CD14-positive monocyte (primary cell): ENCODE data around the gene ZNF385B. TPM values are rescaled to one million over a fixed set of nuclear protein-coding genes. Genes with fewer than 3 reads are reported as not detected.

Experiments used
- DNase-seq, 3 donors: peaks; one replicate each; pipeline ENCODE4 v3.0.0-alpha.2; 2011 to 2022
- H2AFZ ChIP-seq: 2 replicates; pipeline ENCODE4 v1.6.0; 2012; ENCODE audit warnings: mild to moderate bottlenecking, low read depth, low read length, inconsistent platforms; ENCODE audit not compliant: insufficient read depth, poor library complexity, severe bottlenecking
- H3K27ac ChIP-seq, 2 donors: 1 replicate in 1 of 2; 2 replicates in 1 of 2; pipeline ENCODE4 v1.5.1; 2012 to 2013; ENCODE audit warnings: low read length in 2 of 2, control low read depth in 1 of 2, inconsistent platforms in 1 of 2, low read depth in 1 of 2, mild to moderate bottlenecking in 1 of 2
- H3K27me3 ChIP-seq, 2 donors: one replicate each; pipeline versions ENCODE4 v1.6.0 to v1.6.1; 2011 to 2013; ENCODE audit warnings: low read length in 2 of 2; ENCODE audit not compliant: control insufficient read depth in 2 of 2, insufficient read depth in 2 of 2
- H3K36me3 ChIP-seq, 2 donors: replicated peaks in 1 of 2; 1 replicate in 1 of 2; 2 replicates in 1 of 2; pipeline versions ENCODE4 v1.5.1 to v1.6.1; 2012 to 2013; ENCODE audit warnings: low read length in 2 of 2, control low read depth in 1 of 2, inconsistent platforms in 1 of 2, mild to moderate bottlenecking in 1 of 2; ENCODE audit not compliant: insufficient read depth in 2 of 2, control insufficient read depth in 1 of 2
- H3K4me1 ChIP-seq, 2 donors: 1 replicate in 1 of 2; 2 replicates in 1 of 2; pipeline versions ENCODE4 v1.5.1 to v1.6.1; 2012 to 2013; ENCODE audit warnings: low read length in 2 of 2, control low read depth in 1 of 2, inconsistent platforms in 1 of 2, mild to moderate bottlenecking in 1 of 2, moderate library complexity in 1 of 2; ENCODE audit not compliant: insufficient read depth in 2 of 2, control insufficient read depth in 1 of 2
- H3K4me2 ChIP-seq: replicated peaks from 2 replicates; pipeline ENCODE3; 2012; ENCODE audit warnings: low read length, moderate library complexity, mild to moderate bottlenecking; ENCODE audit not compliant: poor library complexity, severe bottlenecking; ENCODE audit errors: extremely low read depth
- H3K4me3 ChIP-seq, 3 experiments: fragments of 200-600 bp in 1 of 3; sonication (generic) in 1 of 3; replicated peaks in 1 of 3; 1 replicate in 2 of 3; 2 replicates in 1 of 3; pipeline ENCODE4 v1.5.1; 2011 to 2013; ENCODE audit warnings: low read length in 3 of 3, mild to moderate bottlenecking in 3 of 3, control low read depth in 2 of 3, low read depth in 2 of 3, inconsistent platforms in 1 of 3, moderate library complexity in 1 of 3
- H3K79me2 ChIP-seq: 2 replicates; pipeline ENCODE4 v1.6.0; 2012; ENCODE audit warnings: mild to moderate bottlenecking, control low read depth, inconsistent platforms, low read length, moderate library complexity; ENCODE audit not compliant: insufficient read depth
- H3K9ac ChIP-seq: 2 replicates; pipeline ENCODE4 v1.6.0; 2017; ENCODE audit warnings: low read length, mild to moderate bottlenecking; ENCODE audit not compliant: insufficient read depth, poor library complexity, severe bottlenecking
- H3K9me3 ChIP-seq, 2 donors: replicated peaks in 1 of 2; 1 replicate in 1 of 2; 2 replicates in 1 of 2; pipeline versions ENCODE4 v1.5.1 to v1.6.1; 2012 to 2013; ENCODE audit warnings: low read length in 2 of 2, control low read depth in 1 of 2; ENCODE audit not compliant: control insufficient read depth in 1 of 2, insufficient read depth in 1 of 2
- H4K20me1 ChIP-seq: 2 replicates; pipeline ENCODE4 v1.6.0; 2012; ENCODE audit warnings: mild to moderate bottlenecking, low read length, control low read depth, moderate library complexity; ENCODE audit not compliant: insufficient read depth
- H3K27ac Mint-ChIP-seq, 7 donors: one replicate each; pipeline ENCODE4 v1.8.0; 2020; ENCODE audit warnings: mild to moderate bottlenecking in 7 of 7, mixed read lengths in 7 of 7, moderate library complexity in 6 of 7, inconsistent platforms in 2 of 7
- H3K27me3 Mint-ChIP-seq, 3 donors: one replicate each; pipeline ENCODE4 v1.8.0; 2021 to 2022; ENCODE audit warnings: low read depth in 3 of 3, mild to moderate bottlenecking in 3 of 3, mixed read lengths in 3 of 3, moderate library complexity in 3 of 3, inconsistent platforms in 1 of 3
- H3K36me3 Mint-ChIP-seq, 2 donors: one replicate each; pipeline ENCODE4 v1.8.0; 2020; ENCODE audit warnings: mixed read lengths in 2 of 2, inconsistent platforms in 1 of 2, mild to moderate bottlenecking in 1 of 2
- H3K4me1 Mint-ChIP-seq: one replicate; pipeline ENCODE4 v1.8.0; 2020; ENCODE audit warnings: mild to moderate bottlenecking, mixed read lengths
- H3K4me3 Mint-ChIP-seq, 2 donors: one replicate each; pipeline ENCODE4 v1.8.0; 2020; ENCODE audit warnings: mild to moderate bottlenecking in 2 of 2, mixed read lengths in 2 of 2, moderate library complexity in 1 of 2
- H3K9me3 Mint-ChIP-seq, 7 donors: one replicate each; pipeline ENCODE4 v1.8.0; 2020 to 2022; ENCODE audit warnings: mixed read lengths in 7 of 7, mild to moderate bottlenecking in 6 of 7, moderate library complexity in 6 of 7, inconsistent platforms in 2 of 7
- WGBS: methylation state at CpG from one replicate; pipeline ENCODE4 v1.1.5; 2013; ENCODE audit warnings: missing lambda C conversion rate; ENCODE audit not compliant: insufficient coverage; 5-methylcytosine and 5-hydroxymethylcytosine counted together
- intact Hi-C, 2 donors: fragments of 100-400 bp; cut with micrococcal nuclease; formaldehyde crosslinking; loops; one replicate each; pipeline versions ENCODE4 v1.15.0 to v1.15.1; 2023
- polyA plus RNA-seq, 3 donors: library from polyadenylated mRNA; depleted of rRNA in 1 of 3; unstranded in 2 of 3; stranded (reverse) in 1 of 3; fragments of 300-500 nt in 2 of 3; fragments of >200 nt in 1 of 3; fragmentation: Illumina TruSeq in 2 of 3; gene quantifications; 1 replicate in 2 of 3; 2 replicates in 1 of 3; pipeline ENCODE4 v1.2.3, GENCODE V29; 2012 to 2021
- TF ChIP-seq, protein P1 (sequence below): fragments of 200-600 bp; IDR thresholded peaks from one replicate; pipeline ENCODE4 v1.8.0; 2022; ENCODE audit warnings: antibody characterized with exemption, mild to moderate bottlenecking

The ZNF385B gene
- polyA plus RNA-seq, 3 donors: not detected

DNA sequence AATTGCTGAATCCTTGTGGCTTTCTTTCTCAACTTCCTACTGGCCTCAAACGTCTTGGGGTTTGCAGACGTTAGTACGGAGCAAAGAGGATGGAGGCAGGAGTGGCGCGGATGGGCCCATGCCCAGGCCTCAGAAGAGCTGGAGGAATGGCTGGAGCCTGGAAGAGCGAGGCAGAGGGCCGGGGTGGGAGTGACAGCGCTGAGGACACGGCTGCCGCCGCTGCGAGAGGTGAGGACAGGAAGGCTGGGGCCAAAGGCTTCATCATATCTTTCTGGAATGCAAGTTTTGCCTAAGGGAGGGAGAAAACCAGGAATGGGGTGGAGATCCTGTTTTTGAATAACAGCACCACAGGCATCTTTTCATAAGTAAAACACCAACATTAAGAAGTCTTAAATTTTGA, 418.2 kb downstream of the ZNF385B start:
- no peaks in the 10 kb centered on the region for H3K9me3 ChIP-seq
- no peaks in the 10 kb centered on the region for H3K36me3 Mint-ChIP-seq
- peaks cover 10 to 12% of the 10 kb centered on the region in 2 donors for H3K4me1 ChIP-seq
- H3K27me3 Mint-ChIP-seq: peaks cover 0 to 2% (median 1%) of the 10 kb centered on the region in 3 donors
- H3K27ac Mint-ChIP-seq: peak overlapping the region in 3 of 7 donors; percentile 33 to 69 (median 58)
- H3K27ac ChIP-seq: no peak overlapping the region
- peak overlapping the region; percentile 54 for H3K4me2 ChIP-seq
- TF ChIP-seq, protein P1, sequence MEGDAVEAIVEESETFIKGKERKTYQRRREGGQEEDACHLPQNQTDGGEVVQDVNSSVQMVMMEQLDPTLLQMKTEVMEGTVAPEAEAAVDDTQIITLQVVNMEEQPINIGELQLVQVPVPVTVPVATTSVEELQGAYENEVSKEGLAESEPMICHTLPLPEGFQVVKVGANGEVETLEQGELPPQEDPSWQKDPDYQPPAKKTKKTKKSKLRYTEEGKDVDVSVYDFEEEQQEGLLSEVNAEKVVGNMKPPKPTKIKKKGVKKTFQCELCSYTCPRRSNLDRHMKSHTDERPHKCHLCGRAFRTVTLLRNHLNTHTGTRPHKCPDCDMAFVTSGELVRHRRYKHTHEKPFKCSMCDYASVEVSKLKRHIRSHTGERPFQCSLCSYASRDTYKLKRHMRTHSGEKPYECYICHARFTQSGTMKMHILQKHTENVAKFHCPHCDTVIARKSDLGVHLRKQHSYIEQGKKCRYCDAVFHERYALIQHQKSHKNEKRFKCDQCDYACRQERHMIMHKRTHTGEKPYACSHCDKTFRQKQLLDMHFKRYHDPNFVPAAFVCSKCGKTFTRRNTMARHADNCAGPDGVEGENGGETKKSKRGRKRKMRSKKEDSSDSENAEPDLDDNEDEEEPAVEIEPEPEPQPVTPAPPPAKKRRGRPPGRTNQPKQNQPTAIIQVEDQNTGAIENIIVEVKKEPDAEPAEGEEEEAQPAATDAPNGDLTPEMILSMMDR: no peak
- no peak overlapping the region for H3K9ac ChIP-seq
- H3K36me3 ChIP-seq: no peaks in the 10 kb centered on the region
- H4K20me1 ChIP-seq: no peaks in the 10 kb centered on the region
- H3K79me2 ChIP-seq: no peaks in the 10 kb centered on the region
- WGBS: 22% methylated on average over 12 of the region's 12 CpGs
- peak overlapping the region in 1 of 3 experiments; percentile 16 for H3K4me3 ChIP-seq
- H2AFZ ChIP-seq: peak overlapping the region; percentile 72
- peaks cover 19% of the 10 kb centered on the region for H3K4me1 Mint-ChIP-seq
- no peaks in the 10 kb centered on the region for H3K27me3 ChIP-seq
- DNase-seq: no peak
- H3K4me3 Mint-ChIP-seq: peak overlapping the region; percentile 48 to 77
- no peaks in the 10 kb centered on the region for H3K9me3 Mint-ChIP-seq
- intact Hi-C loops: loop anchor here (5.0 kb wide), 2 partner anchors 221 to 226 kb away; no protein-coding TSS in a partner anchor

DNA sequence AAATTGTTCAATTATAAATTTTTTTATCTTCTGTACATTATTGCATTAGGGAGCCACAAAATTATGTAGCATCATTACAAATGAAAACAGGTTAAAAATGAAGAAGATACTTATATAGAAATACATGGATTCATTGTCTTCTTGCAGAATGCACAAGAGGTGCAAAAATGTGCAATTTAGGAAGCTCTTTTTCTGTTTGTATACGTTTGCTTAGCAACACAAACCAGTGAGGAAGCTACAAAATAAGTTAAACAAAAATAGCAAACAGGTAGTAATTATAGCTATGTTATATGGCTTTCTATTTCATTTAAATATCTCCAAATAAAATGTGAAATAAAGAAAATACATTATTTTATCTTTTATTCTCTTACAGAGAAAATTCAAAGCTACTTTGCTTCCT, 419.2 kb downstream of the ZNF385B start:
- intact Hi-C loops: loop anchor here (5.0 kb wide), 2 partner anchors 220 to 225 kb away; no protein-coding TSS in a partner anchor
- H3K36me3 Mint-ChIP-seq: no peaks in the 10 kb centered on the region

More for the DNA sequence above, 419.2 kb downstream of the ZNF385B start:
- no CpG with 5 or more reads among the region's 1 CpG for WGBS
- no peaks in the 10 kb centered on the region for H3K9me3 Mint-ChIP-seq
- H3K9me3 ChIP-seq: no peaks in the 10 kb centered on the region
- H3K79me2 ChIP-seq: no peaks in the 10 kb centered on the region
- TF ChIP-seq, protein P1: no peak
- no peaks in the 10 kb centered on the region for H4K20me1 ChIP-seq
- DNase-seq: no peak
- peaks cover 10 to 12% of the 10 kb centered on the region in 2 donors for H3K4me1 ChIP-seq
- no peaks in the 10 kb centered on the region for H3K36me3 ChIP-seq
- no peak overlapping the region for H3K27ac ChIP-seq
- H3K4me3 Mint-ChIP-seq: no peak overlapping the region
- peaks cover 19% of the 10 kb centered on the region for H3K4me1 Mint-ChIP-seq
- H3K27me3 ChIP-seq: no peaks in the 10 kb centered on the region
- H3K27me3 Mint-ChIP-seq: peaks cover 0 to 2% (median 1%) of the 10 kb centered on the region in 3 donors
- no peak overlapping the region for H3K9ac ChIP-seq
- H3K4me2 ChIP-seq: no peak overlapping the region
- H3K4me3 ChIP-seq: no peak overlapping the region
- H3K27ac Mint-ChIP-seq: no peak overlapping the region
- H2AFZ ChIP-seq: no peak overlapping the region
